DOHH2 (cell line): Measurements from ENCODE around the gene MACIR.
"Not testable (repeated sequence)": the region's sequence is repeated elsewhere in the genome, so short reads cannot be mapped to it uniquely, and the experiment has no call there.

ENCODE experiments used
- H3F3A ChIP-seq: fragments of 200-600 bp; sonication (generic), shearing (Covaris generic); 2 replicates; pipeline ENCODE4 v1.6.0; 2016; ENCODE audit warnings: antibody characterized with exemption, mild to moderate bottlenecking; ENCODE audit not compliant: control insufficient read depth, insufficient read depth
- H3K27ac ChIP-seq: fragments of 200-600 bp; sonication (generic); 2 replicates; pipeline ENCODE4 v1.5.1; 2014; ENCODE audit warnings: low read depth, mild to moderate bottlenecking, low read length, moderate library complexity
- H3K27me3 ChIP-seq: fragments of 200-600 bp; sonication (generic); 2 replicates; pipeline ENCODE4 v1.6.1; 2014; ENCODE audit warnings: mild to moderate bottlenecking, low read length, mixed read lengths; ENCODE audit not compliant: control insufficient read depth
- H3K36me3 ChIP-seq: fragments of 200-600 bp; sonication (generic); 2 replicates; pipeline ENCODE4 v1.6.1; 2014; ENCODE audit warnings: mild to moderate bottlenecking, low read length, moderate library complexity, mixed read lengths; ENCODE audit not compliant: control insufficient read depth
- H3K4me1 ChIP-seq: fragments of 200-600 bp; sonication (generic); 2 replicates; pipeline ENCODE4 v1.6.1; 2014; ENCODE audit warnings: mild to moderate bottlenecking, low read length, mixed read lengths; ENCODE audit not compliant: control insufficient read depth
- H3K4me2 ChIP-seq: fragments of 200-600 bp; sonication (generic); 2 replicates; pipeline ENCODE4 v1.6.0; 2014; ENCODE audit warnings: mild to moderate bottlenecking, low read length, moderate library complexity
- H3K4me3 ChIP-seq: fragments of 200-600 bp; sonication (generic); 2 replicates; pipeline ENCODE4 v1.5.1; 2014; ENCODE audit warnings: mild to moderate bottlenecking, low read length, mixed read lengths
- H3K79me2 ChIP-seq: fragments of 200-600 bp; sonication (generic); 2 replicates; pipeline ENCODE4 v1.6.1; 2014; ENCODE audit warnings: mild to moderate bottlenecking, low read length, mixed read lengths; ENCODE audit not compliant: control insufficient read depth
- H3K9me2 ChIP-seq: fragments of 200-600 bp; sonication (generic); replicated peaks from 2 replicates; pipeline ENCODE4 v1.6.1; 2014; ENCODE audit warnings: mild to moderate bottlenecking, low read length, mixed read lengths; ENCODE audit not compliant: control insufficient read depth
- H3K9me3 ChIP-seq: fragments of 200-600 bp; sonication (generic); 2 replicates; pipeline ENCODE4 v1.6.1; 2014; ENCODE audit warnings: antibody characterized with exemption, low read length, mixed read lengths; ENCODE audit not compliant: control insufficient read depth, insufficient read depth
- H4K20me1 ChIP-seq: fragments of 200-600 bp; sonication (generic); 2 replicates; pipeline ENCODE4 v1.6.0; 2014; ENCODE audit warnings: low read depth, mild to moderate bottlenecking, antibody characterized with exemption, low read length, moderate library complexity; ENCODE audit not compliant: control insufficient read depth, insufficient read depth
- EZH2phosphoT487 ChIP-seq: fragments of 200-600 bp; sonication (generic); IDR thresholded peaks from 2 replicates; pipeline ENCODE4 v1.6.1; 2017; ENCODE audit warnings: borderline replicate concordance, mild to moderate bottlenecking, antibody characterized with exemption, low read length, moderate library complexity, mixed read lengths
- TF ChIP-seq, protein P1 (sequence below): fragments of 200-600 bp; sonication (generic); IDR thresholded peaks from one replicate; pipeline ENCODE4 v1.5.1; 2014; ENCODE audit warnings: antibody characterized with exemption, mild to moderate bottlenecking, low read depth, low read length; ENCODE audit not compliant: poor library complexity, severe bottlenecking

The MACIR gene

DNA sequence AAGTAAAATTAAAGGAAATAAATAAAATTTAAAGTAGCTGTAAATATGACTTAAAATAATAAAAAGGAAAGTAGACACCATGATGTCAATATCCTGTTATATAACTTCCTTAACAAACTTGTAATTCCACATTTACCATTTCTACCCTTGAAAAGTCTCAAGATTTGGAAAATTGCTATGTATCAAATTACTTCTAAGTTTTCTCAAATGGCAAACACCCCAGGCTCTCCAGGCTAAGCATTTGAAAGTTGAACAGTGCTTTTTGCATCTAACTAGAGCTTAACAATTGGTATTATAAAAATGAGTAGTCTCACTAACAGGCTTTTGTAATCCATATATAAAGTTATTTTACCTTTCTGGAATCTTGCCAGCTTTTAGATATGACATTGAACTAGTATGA, 41.5 kb upstream of the MACIR start:
- no peak overlapping the region for H3K4me2 ChIP-seq

DNA sequence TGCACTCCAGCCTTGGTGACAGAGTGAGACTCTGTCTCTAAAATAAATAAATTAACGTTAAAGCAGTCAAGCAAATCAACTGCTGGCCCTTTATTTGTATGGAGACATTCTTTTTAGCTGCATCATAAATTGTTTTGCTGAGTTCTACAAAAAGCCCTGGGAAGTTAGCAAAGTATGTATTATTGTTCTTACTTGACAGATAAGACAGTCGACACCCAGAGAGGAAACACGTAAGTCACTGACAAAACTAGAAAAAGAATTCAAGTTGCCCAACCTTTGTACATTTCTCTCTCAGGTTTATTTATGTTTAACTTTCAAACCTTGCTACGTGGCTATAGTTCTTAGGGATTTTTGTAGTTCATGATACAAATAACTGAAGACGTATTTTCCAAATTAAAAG, 40.4 kb upstream of the MACIR start:
- H3K4me2 ChIP-seq: no peak overlapping the region
- no peaks in the 10 kb centered on the region for H3K4me1 ChIP-seq
- H3K27me3 ChIP-seq: no peaks in the 10 kb centered on the region
- no peak for TF ChIP-seq EZH2phosphoT487
- H3K27ac ChIP-seq: no peak overlapping the region
- no peaks in the 10 kb centered on the region for H4K20me1 ChIP-seq
- H3K9me3 ChIP-seq: no peaks in the 10 kb centered on the region
- no peaks in the 10 kb centered on the region for H3K9me2 ChIP-seq
- no peaks in the 10 kb centered on the region for H3K79me2 ChIP-seq
- no peak overlapping the region for H3K4me3 ChIP-seq
- no peaks in the 10 kb centered on the region for H3F3A ChIP-seq
- H3K36me3 ChIP-seq: no peaks in the 10 kb centered on the region

More for the DNA sequence above, 41.5 kb upstream of the MACIR start:
- no peaks in the 10 kb centered on the region for H3K9me2 ChIP-seq
- H3K4me3 ChIP-seq: no peak overlapping the region
- H3K79me2 ChIP-seq: no peaks in the 10 kb centered on the region
- H3K36me3 ChIP-seq: no peaks in the 10 kb centered on the region
- H3K4me1 ChIP-seq: no peaks in the 10 kb centered on the region
- H3K27ac ChIP-seq: no peak overlapping the region
- no peaks in the 10 kb centered on the region for H3F3A ChIP-seq
- no peak for TF ChIP-seq EZH2phosphoT487
- TF ChIP-seq, protein P1, sequence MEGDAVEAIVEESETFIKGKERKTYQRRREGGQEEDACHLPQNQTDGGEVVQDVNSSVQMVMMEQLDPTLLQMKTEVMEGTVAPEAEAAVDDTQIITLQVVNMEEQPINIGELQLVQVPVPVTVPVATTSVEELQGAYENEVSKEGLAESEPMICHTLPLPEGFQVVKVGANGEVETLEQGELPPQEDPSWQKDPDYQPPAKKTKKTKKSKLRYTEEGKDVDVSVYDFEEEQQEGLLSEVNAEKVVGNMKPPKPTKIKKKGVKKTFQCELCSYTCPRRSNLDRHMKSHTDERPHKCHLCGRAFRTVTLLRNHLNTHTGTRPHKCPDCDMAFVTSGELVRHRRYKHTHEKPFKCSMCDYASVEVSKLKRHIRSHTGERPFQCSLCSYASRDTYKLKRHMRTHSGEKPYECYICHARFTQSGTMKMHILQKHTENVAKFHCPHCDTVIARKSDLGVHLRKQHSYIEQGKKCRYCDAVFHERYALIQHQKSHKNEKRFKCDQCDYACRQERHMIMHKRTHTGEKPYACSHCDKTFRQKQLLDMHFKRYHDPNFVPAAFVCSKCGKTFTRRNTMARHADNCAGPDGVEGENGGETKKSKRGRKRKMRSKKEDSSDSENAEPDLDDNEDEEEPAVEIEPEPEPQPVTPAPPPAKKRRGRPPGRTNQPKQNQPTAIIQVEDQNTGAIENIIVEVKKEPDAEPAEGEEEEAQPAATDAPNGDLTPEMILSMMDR: no peak
- H4K20me1 ChIP-seq: no peaks in the 10 kb centered on the region
- no peaks in the 10 kb centered on the region for H3K27me3 ChIP-seq
- no peaks in the 10 kb centered on the region for H3K9me3 ChIP-seq

DNA sequence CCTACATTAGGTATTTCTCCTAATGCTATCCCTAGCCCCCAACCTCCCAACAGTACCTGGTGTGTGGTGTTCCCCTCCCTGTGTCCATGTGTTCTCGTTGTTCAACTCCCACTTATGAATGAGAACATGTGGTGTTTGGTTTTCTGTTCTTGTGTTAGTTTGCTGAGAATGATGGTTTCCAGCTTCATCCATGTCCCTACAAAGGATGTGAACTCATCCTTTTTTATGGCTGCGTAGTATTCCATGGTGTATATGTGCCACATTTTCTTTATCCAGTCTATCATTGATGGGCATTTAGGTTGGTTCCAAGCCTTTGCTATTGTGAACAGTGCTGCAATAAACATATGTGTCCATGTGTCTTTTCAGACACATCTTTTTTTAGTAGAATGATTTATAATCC, 39.5 kb upstream of the MACIR start:
- not testable (repeated sequence) for H3K4me3 ChIP-seq, H4K20me1 ChIP-seq, H3K4me1 ChIP-seq, H3K27me3 ChIP-seq, H3K27ac ChIP-seq, H3K4me2 ChIP-seq, H3K9me3 ChIP-seq, H3K36me3 ChIP-seq, H3K9me2 ChIP-seq, H3K79me2 ChIP-seq, H3F3A ChIP-seq

DNA sequence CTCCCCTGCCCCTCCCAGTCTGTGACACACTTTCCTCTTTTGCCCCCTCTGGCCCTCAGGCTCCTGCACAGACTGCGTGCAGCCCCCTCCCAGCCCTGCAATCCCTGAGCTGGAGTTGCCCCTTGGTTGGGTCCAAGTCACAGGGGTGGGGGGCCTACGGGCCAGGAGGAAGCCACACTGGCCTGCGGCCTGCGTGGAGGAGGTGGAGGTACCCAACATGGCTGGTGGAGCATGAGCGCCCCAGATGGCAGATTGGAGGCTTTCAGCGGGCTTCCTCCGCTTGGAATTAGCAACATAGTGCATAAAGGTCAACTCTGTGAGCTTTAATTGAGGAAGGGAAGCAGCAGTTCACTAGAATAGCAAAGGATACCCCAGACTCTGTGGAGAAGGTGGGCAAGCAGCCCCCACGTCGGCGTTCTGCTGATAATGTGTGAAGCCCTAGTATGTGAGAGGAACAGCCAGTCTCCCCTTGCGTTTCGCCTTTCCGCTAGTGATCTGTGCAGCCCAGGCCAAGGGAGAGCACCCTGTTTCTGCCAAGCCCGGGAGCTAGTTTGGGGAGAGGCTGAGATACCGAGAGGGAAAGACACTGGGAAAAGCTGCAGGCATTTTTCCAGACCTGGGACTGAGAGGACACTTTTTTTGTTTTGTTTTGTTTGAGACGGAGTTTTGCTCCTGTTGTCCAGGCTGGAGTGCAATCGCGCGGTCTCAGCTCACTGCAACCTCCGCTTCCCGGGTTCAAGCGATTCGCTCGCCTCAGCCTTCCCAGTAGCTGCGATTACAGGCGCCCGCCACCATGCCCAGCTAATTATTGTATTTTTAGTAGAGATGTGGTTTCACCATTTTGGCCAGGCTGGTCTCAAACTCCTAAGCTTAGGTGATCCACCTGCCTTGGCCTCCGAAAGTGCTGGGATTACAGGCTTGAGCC, 35.3 kb upstream of the MACIR start:
- H3K79me2 ChIP-seq: no peaks in the 10 kb centered on the region
- H3K9me2 ChIP-seq: no peaks in the 10 kb centered on the region
- TF ChIP-seq, protein P1: no peak
- TF ChIP-seq EZH2phosphoT487: no peak
- H3K36me3 ChIP-seq: no peaks in the 10 kb centered on the region
- H3K27ac ChIP-seq: no peak overlapping the region
- no peaks in the 10 kb centered on the region for H3K9me3 ChIP-seq
- H4K20me1 ChIP-seq: no peaks in the 10 kb centered on the region
- H3K4me2 ChIP-seq: no peak overlapping the region
- H3K4me3 ChIP-seq: no peak overlapping the region
- H3K4me1 ChIP-seq: no peaks in the 10 kb centered on the region
- H3F3A ChIP-seq: no peaks in the 10 kb centered on the region
- H3K27me3 ChIP-seq: peaks cover 9% of the 10 kb centered on the region
